ENCODE measurements around the gene MDM2.

The MDM2 gene

DNA sequence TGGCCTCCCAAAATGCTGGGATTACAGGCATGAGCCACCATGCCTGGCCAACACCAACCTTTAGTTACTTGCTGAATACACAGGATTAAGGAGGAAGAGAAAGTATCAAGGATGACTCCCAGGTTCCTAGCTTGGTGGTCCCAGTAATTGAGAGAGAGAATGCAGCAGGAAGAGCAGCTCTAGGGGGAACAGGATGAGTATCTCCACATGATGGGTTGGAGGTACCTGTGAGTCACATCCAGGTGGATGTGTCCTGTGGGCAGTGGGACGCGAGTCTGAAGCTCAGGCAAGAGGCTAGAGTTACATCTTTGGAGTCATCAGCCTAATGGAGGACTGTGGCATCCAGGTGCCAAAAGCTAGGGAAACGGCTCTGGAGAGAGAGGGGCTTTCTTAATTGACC is 47.1 kb downstream of the MDM2 start:
- no peak for DNase-seq

DNA sequence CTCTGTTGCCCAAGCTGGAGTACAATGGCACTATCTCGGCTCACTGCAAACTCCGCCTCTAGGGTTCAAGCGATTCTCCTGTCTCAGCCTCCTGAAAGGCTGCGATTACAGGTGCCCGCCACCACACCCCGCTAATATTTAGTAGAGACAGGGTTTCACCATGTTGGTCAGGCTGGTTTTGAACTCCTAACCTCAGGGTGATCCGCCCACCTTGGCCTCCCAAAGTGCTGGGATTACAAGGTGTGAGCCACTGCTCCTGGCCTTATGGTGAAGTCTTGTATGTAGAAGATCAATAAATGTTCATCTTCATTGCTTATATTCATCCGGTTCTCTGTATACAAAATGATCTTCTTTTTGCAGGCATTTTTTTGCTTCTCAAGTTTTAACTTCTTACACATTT is 47.8 kb downstream of the MDM2 start:
- DNase-seq, result no peak

DNA sequence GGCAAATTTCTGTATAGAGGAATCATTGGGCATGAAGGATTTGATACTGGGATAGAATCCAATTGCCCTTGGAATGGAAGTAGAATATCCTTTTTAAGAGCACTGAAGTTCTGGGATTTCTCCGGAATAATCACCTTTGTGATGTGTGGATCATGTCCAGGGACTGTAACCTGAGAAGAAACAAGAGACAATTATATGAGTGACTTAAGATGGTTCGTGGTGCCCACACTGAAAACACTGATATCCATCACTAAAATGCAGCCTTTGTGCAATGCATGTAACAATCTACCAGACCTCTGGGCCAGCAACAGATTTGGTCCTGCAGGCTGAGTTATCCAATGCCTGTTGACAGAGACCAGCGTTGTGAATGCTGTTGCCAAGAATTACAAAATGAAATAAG is 48.5 kb downstream of the MDM2 start:
- no peak for DNase-seq

DNA sequence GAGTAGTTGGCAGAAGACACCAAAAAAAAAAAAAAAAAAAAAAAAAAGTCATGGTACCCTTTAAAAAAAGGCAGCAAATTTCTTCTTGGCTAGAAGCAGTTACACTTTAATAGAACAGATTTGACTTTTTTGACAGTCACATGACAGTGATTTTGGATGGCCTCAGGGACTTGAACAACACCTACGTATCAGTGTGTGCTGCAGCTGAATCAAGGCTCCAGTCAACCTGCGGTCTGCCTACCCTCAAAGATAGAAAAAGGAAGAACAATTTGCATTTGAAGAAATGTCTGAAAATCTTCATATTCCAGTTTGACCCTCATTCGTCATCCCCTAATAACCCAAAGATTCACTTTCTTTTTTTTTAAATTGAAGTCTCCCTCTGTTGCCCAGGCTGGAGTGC is 53.9 kb downstream of the MDM2 start:
- DNase-seq, result no peak

DNA sequence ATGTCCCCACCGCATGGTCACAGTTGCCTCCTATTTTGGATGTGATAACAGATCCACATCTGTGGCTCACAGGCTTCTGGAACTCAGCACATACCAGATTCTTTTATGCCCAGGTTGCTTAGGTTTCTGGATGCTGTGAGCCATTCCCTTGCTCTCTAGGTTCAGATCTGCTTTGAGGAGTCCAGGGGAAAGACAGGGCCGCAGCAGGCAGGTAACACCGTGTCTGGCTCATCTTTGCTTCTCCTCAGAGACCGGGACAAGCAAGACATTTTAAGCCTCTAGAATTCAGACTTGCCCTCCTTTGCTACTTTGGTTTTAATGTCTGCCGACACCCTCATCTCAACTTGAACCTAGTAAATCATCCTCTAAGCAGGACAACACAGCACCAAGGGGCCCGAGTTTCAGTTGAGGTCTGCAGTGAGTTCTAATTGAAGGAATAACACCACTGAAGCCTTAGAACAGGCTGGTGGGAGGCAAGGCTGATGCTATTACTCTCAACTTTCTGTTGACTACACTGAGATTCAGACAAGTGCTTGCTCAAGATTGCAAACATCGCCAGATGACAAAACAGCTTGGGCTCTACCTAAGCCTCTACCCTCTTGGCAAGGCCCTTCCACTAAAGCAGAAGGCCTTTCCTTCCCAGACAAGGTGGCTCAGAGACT is 55.3 kb downstream of the MDM2 start:
- DNase-seq, result no peak

DNA sequence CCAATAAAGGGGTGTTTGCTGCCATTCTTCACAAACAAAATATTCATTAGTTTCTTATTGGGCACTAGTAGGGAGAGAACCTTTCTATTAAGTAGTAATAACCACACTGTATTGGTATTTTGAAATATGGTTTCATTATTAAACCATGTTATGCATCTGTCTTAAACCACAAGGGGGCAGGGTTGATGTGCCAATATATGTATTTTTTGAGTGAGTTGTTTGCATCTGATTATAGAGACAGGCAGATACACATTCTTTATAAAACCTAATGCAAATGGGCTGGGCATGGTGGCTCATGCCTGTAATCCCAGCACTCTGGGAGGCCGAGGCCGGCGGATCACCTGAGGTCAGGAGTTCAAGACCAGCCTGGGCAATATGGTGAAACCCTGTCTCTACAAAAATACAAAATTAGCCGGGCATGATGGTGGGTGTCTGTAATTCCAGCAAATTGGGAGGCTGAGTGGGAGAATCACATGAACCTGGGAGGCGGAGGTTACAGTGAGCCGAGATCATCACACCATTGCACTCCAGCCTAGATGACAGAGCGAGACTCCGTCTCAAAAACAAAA is 56.0 kb downstream of the MDM2 start:
- peak; percentile 15 for DNase-seq

DNA sequence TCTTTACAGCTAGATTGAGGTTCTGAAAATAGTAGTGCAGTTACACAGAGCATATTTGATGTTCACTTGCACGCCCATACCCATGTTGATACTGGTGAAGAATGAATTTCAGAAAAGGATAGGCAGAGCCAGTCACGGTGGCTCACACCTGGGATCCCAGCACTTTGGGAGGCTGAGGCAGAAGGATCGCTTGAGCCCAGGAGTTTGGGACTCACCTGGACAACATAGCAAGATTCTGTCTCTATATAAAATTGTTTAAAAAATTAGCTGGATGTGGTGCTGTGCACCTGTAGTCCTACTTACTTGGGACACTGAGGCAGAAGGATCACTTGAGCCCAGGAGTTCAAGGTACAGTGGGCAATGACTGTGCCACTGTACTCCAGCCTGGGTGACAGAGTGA is 56.6 kb downstream of the MDM2 start:
- no peak for DNase-seq

DNA sequence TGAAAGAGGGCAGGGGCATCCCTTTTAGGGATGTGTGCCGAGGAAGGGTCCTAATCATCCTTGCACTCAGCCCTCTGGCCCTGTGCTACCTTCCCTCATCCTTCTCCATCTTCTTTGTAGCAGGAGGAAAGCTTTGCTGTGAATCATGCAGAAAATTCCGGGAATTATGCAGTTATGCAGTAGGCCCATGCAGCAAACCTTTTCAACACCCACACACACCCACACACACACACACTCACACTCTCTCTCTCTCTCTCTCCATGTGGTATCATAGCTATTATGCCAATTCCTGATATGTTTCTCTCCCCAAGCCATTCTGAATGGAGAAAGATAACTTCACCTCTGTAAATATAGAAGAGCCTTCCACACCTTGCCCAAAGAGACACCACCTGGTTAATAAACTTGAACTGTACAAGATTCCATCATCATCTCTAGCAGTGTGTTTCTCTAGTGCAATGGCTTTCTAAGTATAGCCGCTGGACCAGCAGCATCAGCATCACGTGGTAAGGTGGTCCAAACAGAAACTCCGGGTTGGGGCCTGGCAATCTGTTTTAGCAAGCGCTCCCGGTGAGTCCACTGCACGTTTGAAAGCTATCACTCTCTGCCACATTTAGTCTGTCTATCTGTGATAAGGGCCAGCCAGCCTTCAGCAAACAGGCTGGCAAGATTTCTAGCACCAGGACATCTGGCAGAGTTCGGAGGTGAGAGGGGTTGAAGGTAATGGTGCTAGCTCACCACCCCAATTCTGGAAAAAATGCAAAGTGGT is 57.6 kb downstream of the MDM2 start:
- DNase-seq, result no peak

DNA sequence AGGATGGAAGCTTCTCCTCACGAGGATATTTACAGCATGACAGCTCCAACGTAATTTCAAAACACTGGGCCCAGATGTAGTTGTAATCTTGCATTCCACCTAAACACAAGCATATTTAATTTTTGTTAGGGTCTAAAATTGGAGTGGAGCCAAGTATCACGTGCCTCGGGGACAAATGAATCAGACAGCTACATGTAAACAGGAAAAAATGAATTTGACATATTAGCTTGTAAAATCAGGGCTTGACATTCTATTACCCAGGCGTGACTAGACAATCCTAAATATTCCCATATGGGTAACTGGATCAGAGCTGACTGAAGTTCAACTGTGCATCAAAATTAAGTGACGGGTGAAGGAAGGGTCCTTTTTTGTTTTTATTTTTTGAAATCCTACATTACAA is 59.0 kb downstream of the MDM2 start:
- DNase-seq, result no peak

DNA sequence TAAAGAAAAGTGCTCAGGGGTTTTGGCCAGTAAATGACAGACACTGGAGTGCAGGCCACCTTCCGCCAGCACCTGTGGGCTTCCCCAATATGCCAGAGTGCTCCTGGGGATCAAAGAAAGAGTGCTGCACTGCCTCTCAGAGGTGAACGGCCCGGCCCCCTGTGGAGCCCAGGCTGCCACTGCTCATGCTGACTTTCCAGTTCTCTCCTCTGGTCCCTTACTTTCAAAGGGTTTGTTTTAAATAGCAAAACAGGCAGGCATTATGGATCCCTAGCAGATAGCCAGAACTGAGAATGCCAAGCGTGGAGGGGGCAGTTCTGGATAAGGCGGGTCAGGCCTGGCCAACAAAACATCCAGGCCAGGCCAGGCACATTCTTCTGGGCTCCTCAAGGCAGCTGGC is 59.6 kb downstream of the MDM2 start:
- DNase-seq, result no peak

DNA sequence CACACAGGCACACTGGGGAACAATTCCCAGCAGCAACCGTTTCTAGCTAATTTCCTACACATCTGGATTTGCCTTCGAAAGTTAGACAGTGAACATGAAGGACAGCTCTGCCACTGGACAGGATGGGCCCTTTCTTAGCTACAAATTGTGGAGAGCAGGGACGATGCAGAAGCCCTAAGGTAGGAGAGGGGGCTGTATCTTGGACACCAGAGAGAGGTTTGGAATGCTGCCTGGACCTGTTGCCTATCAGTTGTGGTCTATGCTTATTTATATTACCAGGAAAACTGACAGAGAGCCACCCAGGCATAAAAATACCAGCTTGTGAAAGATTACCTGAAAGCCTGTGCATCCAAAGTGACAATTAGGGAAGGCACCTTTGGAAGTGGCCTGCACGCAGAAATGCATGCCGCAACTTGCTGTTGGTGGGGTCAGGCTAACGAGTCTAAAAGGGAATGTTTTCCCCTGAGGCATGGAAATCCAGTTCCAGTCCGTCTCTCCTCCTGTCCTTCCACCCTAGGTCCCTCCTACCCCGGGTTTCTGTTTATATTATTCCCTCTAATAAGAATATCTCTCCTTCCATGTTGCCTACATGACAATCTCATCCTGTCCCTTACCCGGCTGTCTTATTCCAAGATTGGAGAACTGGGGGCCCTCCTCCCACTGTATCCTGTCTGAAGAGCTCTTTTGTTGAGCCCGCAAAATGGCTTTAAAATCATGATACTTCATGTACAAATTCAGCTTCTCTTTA is 60.2 kb downstream of the MDM2 start:
- no peak for DNase-seq

DNA sequence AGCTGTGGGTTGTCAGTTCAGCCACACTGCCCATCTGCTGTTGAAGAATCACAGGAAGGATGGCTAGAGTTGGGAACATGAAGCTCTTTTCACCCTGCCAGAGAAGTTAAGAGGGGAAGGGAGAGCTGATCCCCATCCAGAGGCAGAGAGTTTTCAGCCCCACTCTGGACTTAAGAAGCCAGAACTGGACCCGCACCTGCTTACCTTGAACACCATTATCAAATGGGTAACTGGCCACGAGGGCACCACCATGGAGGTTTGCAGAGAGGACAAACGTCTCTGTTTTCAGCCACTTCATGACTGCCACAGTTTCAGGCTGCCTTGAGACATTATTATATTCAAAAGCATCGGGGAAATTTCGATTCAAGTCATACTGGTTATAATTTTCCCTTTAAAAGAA is 62.0 kb downstream of the MDM2 start:
- DNase-seq, result no peak

DNA sequence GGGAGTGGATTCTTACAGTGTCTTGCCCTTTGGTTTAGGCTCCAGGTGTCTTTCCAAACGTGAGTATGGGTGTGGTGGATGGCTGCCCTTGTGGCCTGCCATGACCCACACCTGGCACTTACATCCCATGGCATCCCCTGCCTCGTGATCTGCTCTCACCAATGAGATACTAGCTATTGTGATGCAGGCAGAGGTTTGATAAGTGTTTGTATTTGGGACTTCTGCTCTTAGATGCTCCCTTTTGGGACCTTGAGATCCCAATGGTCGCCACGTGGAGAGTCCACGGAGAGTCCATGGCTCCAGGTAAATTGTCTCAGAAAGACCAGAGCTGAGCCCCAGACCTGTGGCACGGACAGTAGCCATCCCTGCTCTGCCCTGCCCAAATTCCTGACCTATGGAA is 62.5 kb downstream of the MDM2 start:
- DNase-seq, result no peak

DNA sequence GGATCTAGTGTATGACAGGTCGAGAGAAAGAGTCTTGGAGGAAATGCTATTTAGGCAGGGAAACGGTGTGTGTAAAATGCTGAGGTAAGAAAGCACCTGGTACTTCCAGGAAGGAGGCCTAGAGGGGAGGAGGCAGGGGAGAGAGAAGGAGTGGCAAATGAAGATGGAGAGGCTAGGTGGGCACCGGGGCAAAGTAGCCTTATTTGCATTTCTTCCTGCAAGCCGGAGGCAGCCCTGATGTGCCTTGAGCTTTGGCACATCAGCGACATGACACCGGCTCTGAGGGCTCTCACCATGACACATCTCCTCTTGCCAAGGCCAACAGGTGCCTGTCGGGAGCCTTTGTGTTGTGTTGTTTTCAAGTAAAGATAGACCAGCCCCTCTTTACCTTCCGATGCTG is 63.4 kb downstream of the MDM2 start:
- no peak for DNase-seq

DNA sequence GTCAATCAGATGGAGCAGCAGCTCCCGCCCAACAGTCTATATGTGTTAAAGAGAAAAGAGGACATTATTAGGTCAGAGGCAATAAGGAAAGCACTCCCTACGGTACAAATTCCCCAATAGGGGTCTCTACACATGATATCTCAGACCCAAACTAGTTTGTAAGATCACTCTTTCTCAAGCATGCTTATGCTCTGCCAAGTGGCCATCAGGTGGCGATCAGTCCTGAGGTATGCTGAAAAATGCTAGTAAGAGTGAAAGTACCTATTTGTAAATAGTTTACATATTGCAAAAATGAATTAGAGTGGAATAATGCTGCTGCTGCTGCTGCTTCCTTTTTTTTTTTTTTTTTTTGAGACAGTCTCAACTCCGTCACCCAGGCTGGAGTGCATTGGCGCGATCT is 63.9 kb downstream of the MDM2 start:
- peak; percentile 48 for DNase-seq

DNA sequence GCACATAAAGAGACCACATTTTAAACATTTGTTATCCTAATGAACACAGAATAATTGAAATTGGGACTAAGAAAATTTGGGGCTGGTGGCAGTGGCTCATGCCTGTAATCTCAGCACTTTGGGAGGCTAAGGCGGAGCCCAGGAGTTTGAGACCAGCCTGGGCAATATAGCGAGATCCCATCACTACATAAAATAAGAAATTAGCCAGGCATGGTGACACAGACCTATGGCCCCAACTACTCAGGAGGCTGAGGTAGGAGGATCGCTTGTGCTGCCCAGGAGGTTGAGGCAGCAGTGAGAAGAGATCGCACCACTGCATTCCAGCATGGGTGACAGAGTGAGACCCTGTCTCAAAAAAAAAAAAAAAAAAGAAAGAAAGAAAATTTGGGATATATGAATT is 65.3 kb downstream of the MDM2 start:
- no peak for DNase-seq

DNA sequence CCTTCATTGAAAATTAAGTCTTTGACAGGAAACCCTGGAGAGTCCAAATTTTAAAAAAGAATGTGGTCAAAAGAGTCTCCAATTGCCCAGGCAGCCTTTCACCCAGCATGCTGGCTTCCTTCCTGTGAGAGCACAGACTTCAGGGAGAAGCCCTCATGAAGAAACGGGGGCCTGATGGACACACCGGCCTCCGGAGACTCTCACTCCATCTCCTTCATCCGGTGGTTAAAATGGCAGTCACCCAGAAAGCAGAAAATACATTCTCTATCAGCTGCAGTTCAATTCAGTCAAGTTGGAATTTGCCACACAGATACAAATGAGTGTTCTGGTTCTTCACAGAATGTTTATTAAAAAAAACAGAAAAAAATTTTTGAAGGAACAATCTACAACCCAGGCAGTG is 68.5 kb downstream of the MDM2 start:
- DNase-seq, result no peak

DNA sequence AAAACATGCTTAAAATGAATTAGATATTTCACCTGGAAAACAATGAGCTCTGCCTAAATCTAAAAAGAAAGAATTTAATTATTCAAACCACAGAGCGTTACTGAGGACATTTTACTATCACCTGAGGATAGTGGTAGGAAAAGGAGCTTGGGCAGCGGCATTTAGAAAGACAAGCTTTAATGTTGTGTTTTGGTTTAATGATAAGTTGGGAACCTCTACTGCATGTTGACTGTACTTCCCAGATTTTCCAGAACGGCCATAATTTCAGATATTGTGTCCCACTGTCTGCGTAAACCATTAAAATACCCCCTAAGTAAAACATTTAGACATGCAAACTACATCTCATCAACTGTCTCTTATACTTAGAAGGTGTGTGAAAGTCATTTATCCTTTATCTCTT is 69.6 kb downstream of the MDM2 start:
- DNase-seq, result no peak

DNA sequence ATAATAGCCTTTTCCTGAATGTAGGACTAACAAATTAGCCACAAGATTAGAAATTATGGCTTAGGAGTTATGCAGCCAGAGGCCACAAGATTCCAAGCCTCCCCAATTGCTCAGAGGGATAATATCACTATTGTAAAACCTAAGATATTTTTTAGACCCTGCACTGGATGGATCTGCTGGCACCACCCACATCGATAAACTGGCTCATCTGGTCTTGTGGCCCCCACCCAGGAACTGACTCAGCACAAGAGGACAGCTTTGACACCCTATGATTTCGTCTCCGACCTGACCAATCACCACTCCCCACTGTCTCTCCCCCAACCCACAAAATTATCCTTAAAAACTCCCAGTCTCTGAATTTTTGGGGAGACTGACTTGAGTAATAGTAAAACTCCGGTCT is 70.3 kb downstream of the MDM2 start:
- no peak for DNase-seq

DNA sequence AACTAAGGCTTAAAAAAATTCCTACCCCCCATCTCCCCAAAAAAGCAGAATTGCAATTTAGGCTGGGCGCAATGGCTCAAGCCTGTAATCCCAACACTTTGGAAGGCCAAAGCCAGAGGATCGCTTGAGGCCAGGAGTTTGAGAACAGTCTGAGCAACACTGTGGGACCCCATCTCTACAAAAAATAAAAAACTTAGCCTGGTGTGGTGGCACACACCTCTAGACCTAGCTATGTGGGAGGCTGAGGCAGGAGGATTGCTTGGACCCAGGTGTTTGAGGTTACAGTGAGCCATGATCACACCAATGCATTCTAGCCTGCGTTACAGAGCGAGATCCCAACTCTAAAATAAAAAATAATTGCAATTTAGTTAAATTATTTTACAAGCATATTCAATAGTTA is 70.9 kb downstream of the MDM2 start:
- no peak for DNase-seq

DNA sequence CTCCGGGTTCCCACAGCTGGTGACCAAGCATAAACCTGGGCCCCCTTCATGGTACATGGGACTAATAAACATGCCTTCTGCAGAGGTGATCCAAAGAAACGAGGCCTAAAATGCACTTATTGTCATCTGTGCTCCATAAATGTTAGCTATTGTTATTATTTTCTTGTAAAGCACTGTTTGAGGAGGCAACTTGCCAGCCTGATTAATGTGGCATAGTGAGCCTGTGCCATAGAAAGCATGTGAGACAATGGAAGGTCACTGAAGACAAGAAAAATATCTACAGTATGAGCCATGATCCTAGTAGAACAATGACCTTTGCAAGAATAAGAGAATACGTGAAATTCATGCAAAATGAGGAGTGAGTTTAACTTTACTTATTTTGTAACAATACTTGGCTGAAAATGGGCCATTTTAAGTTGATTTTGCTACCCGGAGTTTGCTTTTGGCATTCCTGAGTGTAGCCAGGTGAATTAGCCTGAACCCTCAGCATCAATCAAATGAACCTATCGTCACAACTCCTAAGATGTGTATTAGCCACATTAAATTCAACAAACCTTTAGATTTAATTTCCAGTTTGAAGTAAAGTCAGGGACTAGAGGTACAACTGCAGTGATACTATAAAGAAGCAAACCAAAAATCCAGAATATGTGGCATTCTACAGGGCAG is 72.8 kb downstream of the MDM2 start:
- DNase-seq, result no peak

DNA sequence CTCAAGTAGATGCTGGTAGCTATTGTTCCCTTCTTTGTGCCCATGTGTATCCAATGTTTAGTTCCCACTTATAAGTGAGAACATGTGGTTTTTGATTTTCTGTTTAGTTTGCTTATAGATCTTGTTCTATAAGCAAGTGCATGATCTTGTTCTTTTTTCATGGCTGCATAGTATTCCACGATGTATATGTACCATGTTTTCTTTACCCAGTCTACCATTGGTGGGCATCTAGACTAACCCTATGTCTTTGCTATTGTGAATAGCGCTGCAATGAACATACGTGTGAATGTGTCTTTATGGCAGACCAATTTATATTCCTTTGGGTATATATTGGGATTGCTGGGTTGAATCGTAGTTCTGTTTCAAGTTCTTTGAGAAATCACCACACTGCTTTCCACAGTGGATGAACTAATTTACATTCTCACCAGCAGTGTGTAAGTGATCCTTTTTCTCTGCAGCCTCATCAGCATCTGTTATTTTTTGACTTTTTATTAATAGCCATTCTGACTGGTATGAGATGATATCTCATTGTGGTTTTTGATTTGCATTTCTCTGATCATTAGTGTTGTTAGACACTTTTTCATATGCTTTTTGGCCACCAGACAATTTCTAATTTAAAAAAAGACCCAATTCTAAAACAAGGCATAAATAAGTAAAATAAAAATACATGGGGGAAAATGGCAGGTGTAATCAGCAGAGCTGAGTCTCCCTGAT is 74.4 kb downstream of the MDM2 start:
- DNase-seq, result no peak

DNA sequence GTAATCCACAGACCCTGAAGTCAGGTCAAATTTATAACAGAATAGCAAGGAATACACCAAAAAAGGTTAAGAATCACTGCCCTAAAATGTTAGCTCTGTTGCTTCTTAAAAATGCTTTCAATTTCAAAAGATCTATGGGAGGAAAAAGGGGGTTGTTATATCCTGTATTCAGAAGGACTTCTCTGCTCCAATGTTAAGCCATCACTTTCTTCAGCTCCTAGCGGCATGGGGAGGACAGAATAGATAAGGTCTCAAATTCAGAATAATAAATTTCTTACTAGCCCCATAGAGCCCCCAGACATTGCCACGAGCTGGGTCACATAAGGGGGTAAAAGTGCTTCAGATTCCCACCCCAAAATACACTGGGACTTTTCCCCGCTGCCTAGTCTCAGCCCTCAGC is 75.2 kb downstream of the MDM2 start:
- no peak for DNase-seq
